Endothelial cell of umbilical vein (primary cell): ENCODE data around the gene LGR6. TPM values are rescaled to one million over a fixed set of nuclear protein-coding genes. Genes with fewer than 3 reads are reported as not detected.

Source experiments
- BruUV-seq: library from RNA; stranded (reverse); fragments of 400-500 nt; replicated peaks from 2 replicates; lab custom pipeline; 2021; lab: Mats Ljungman, UMichigan
- CTCF ChIA-PET: fragments of 300-600, 350-600 bp; sonication (Branson Sonifier 250); formaldehyde crosslinking; loops from one replicate; lab custom pipeline; 2021; ENCODE audit warnings: antibody characterized with exemption, inconsistent platforms; lab: Charles Lee
- POLR2A ChIA-PET: fragments of 300-600, 350-600 bp; sonication (Branson Sonifier 250); formaldehyde crosslinking; loops from one replicate; lab custom pipeline; 2021; ENCODE audit warnings: antibody characterized with exemption, inconsistent platforms; lab: Charles Lee
- DNase-seq: peaks from one replicate; pipeline ENCODE4 v3.0.0-alpha.2; 2011; ENCODE audit warnings: low read depth, low spot score
- FAIRE-seq: peaks from 2 replicates; lab custom pipeline; 2011; peaks lifted over from hg19 to GRCh38; lab: Jason Lieb, UNC
- H2AFZ ChIP-seq: 2 replicates; pipeline ENCODE4 v1.6.0; 2012; ENCODE audit warnings: low read depth, low read length, control low read depth, inconsistent platforms
- H3K27ac ChIP-seq: 2 replicates; pipeline ENCODE4 v1.5.1; 2011; ENCODE audit warnings: low read depth, mild to moderate bottlenecking, control low read depth, low read length, moderate library complexity; ENCODE audit not compliant: insufficient read depth
- H3K27me3 ChIP-seq, 2 experiments: 2 replicates each; pipeline versions ENCODE4 v1.6.0 to v1.6.1; 2011; ENCODE audit warnings: low read length in 2 of 2, mixed read lengths in 1 of 2; ENCODE audit not compliant: control insufficient read depth in 2 of 2, insufficient read depth in 2 of 2
- H3K36me3 ChIP-seq, 2 experiments: 2 replicates in 1 of 2; 3 replicates in 1 of 2; pipeline ENCODE4 v1.5.1; 2011; ENCODE audit warnings: low read length in 2 of 2, mild to moderate bottlenecking in 1 of 2, moderate library complexity in 1 of 2; ENCODE audit not compliant: control insufficient read depth in 2 of 2, insufficient read depth in 2 of 2; ENCODE audit errors: extremely low read depth in 1 of 2
- H3K4me1 ChIP-seq: 3 replicates; pipeline ENCODE4 v1.5.1; 2011; ENCODE audit warnings: mild to moderate bottlenecking, low read length; ENCODE audit not compliant: control insufficient read depth, insufficient read depth; ENCODE audit errors: extremely low read depth
- H3K4me2 ChIP-seq: 2 replicates; pipeline ENCODE4 v1.6.1; 2011; ENCODE audit warnings: low read length, control low read depth, mixed read lengths; ENCODE audit not compliant: insufficient read depth
- H3K4me3 ChIP-seq, 3 experiments: fragments of 200-600 bp in 1 of 3; sonication (generic), shearing (Covaris generic) in 1 of 3; replicated peaks in 1 of 3; 2 replicates each; pipeline ENCODE4 v1.5.1; 2011 to 2016; ENCODE audit warnings: control low read depth in 3 of 3, low read length in 3 of 3, mild to moderate bottlenecking in 2 of 3, inconsistent platforms in 1 of 3, low read depth in 1 of 3, moderate library complexity in 1 of 3; ENCODE audit not compliant: insufficient read depth in 1 of 3
- H3K79me2 ChIP-seq: 2 replicates; pipeline ENCODE4 v1.6.0; 2012; ENCODE audit warnings: low read length, inconsistent platforms; ENCODE audit not compliant: control insufficient read depth, insufficient read depth
- H3K9ac ChIP-seq: replicated peaks from 2 replicates; pipeline ENCODE3; 2011; ENCODE audit warnings: low read length, control low read depth; ENCODE audit not compliant: insufficient read depth; ENCODE audit errors: extremely low read depth
- H3K9me1 ChIP-seq: replicated peaks from 3 replicates; pipeline ENCODE4 v1.6.0; 2011; ENCODE audit warnings: mild to moderate bottlenecking, low read length; ENCODE audit not compliant: control insufficient read depth, insufficient read depth; ENCODE audit errors: extremely low read depth
- H3K9me3 ChIP-seq: replicated peaks from 2 replicates; pipeline ENCODE4 v1.5.1; 2012; ENCODE audit warnings: low read length, inconsistent platforms; ENCODE audit not compliant: control insufficient read depth, insufficient read depth
- H4K20me1 ChIP-seq: replicated peaks from 2 replicates; pipeline ENCODE3; 2011; ENCODE audit warnings: mild to moderate bottlenecking, low read length; ENCODE audit not compliant: control insufficient read depth, insufficient read depth; ENCODE audit errors: extremely low read depth
- CTCF ChIP-seq, 2 donors: IDR thresholded peaks; 1 replicate in 1 of 2; 2 replicates in 1 of 2; pipeline ENCODE4 v1.5.1; 2011; ENCODE audit warnings: low read length in 2 of 2, mild to moderate bottlenecking in 2 of 2, moderate library complexity in 2 of 2, control low read depth in 1 of 2, inconsistent platforms in 1 of 2, low read depth in 1 of 2; ENCODE audit not compliant: insufficient read depth in 1 of 2; ENCODE audit errors: extremely low read depth in 1 of 2
- EZH2 ChIP-seq: IDR thresholded peaks from 2 replicates; pipeline ENCODE4 v1.6.1; 2012; ENCODE audit warnings: borderline replicate concordance, low read depth, mild to moderate bottlenecking, moderate library complexity, low read length, inconsistent platforms; ENCODE audit not compliant: severe bottlenecking
- FOS ChIP-seq: IDR thresholded peaks from 2 replicates; pipeline ENCODE4 v1.6.1; 2011; ENCODE audit warnings: mild to moderate bottlenecking, low read length, moderate library complexity, borderline replicate concordance; ENCODE audit not compliant: insufficient read depth
- GATA2 ChIP-seq: IDR thresholded peaks from 2 replicates; pipeline ENCODE4 v1.7.0; 2011; ENCODE audit warnings: low read depth, mild to moderate bottlenecking, moderate library complexity, mixed read lengths, low read length; ENCODE audit not compliant: insufficient read length, insufficient read depth
- JUN ChIP-seq: IDR thresholded peaks from 2 replicates; pipeline ENCODE4 v1.6.1; 2011; ENCODE audit warnings: borderline replicate concordance, low read depth; ENCODE audit not compliant: insufficient read length, insufficient read depth
- MYC ChIP-seq: IDR thresholded peaks from one replicate; pipeline ENCODE4 v1.6.1; 2011; ENCODE audit warnings: mild to moderate bottlenecking, low read depth, low read length
- POLR2A ChIP-seq: IDR thresholded peaks from 2 replicates; pipeline ENCODE4 v1.6.1; 2012; ENCODE audit warnings: low read depth, mild to moderate bottlenecking, control low read depth, low read length
- POLR2AphosphoS5 ChIP-seq: IDR thresholded peaks from 2 replicates; pipeline ENCODE4 v1.6.1; 2012; ENCODE audit warnings: low read depth, mild to moderate bottlenecking, control low read depth, low read length, moderate library complexity; ENCODE audit not compliant: insufficient read depth
- dilution Hi-C: fragments of 300-500 bp; cut with MboI; formaldehyde crosslinking; loops from one replicate; pipeline ENCODE4 v1.15.0; 2019; ENCODE audit warnings: low sequenced_read_pairs; ENCODE audit not compliant: extremely low pct_ligation_motif_present
- intact Hi-C: fragments of 100-400 bp; cut with micrococcal nuclease; formaldehyde crosslinking; loops from one replicate; pipeline ENCODE4 v1.10.0; 2022
- polyA plus RNA-seq, 4 experiments: library from polyadenylated mRNA; depleted of rRNA in 3 of 4; stranded (reverse) in 3 of 4; unstranded in 1 of 4; fragments of >200 nt; gene quantifications; 2 replicates each; pipeline versions ENCODE4 v1.2.1 to v1.2.3, GENCODE V29; 2011 to 2012; ENCODE audit warnings: missing spikeins in 1 of 4
- total RNA-seq: library from RNA; stranded (reverse); gene quantifications from 2 replicates; pipeline ENCODE4 v1.2.3, GENCODE V29; 2021
- TF ChIP-seq, protein P1 (sequence below): IDR thresholded peaks from 2 replicates; pipeline ENCODE4 v1.6.1; 2011; ENCODE audit not compliant: insufficient read depth, insufficient read length

Gene LGR6
- total and polyA plus RNA-seq, 2 donors (not counting 3 experiments of a cell fraction or from before 2014, with no cell fraction given), result not detected

- H3K27ac ChIP-seq, result no peak overlapping the region
- CTCF ChIA-PET, result no interaction called here
- TF ChIP-seq CTCF (IDR thresholded peaks at IDR 0.05; ENCODE audit: extremely low read depth in 1 of 2, insufficient read depth in 1 of 2, low read depth in 1 of 2, low read length in 2 of 2) (no peak), POLR2AphosphoS5 (no peak), MYC (no peak), EZH2 (no peak), POLR2A (no peak), FOS (no peak), JUN (no peak), GATA2 (no peak)
- TF ChIP-seq, protein P1, sequence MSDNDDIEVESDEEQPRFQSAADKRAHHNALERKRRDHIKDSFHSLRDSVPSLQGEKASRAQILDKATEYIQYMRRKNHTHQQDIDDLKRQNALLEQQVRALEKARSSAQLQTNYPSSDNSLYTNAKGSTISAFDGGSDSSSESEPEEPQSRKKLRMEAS, result no peak
- no peak overlapping the region for H3K4me2 ChIP-seq
- no peaks in the 10 kb centered on the region for H3K9me3 ChIP-seq
- no peaks in the 10 kb centered on the region for H4K20me1 ChIP-seq
- H3K4me1 ChIP-seq, result no peaks in the 10 kb centered on the region
- H3K9ac ChIP-seq, result no peak overlapping the region
- POLR2A ChIA-PET, result no interaction called here
- DNase-seq (no peak), FAIRE-seq (no peak)
- intact Hi-C loops, result no loop called here
- no TSS peak for BruUV-seq
- peaks cover 40 to 49% of the 10 kb centered on the region in 2 experiments for H3K27me3 ChIP-seq
- H3K79me2 ChIP-seq, result no peaks in the 10 kb centered on the region
- no peak overlapping the region for H3K4me3 ChIP-seq
- no peaks in the 10 kb centered on the region for H3K9me1 ChIP-seq
- dilution Hi-C loops, result no loop called here
- H2AFZ ChIP-seq, result no peak overlapping the region
- no peaks in the 10 kb centered on the region for H3K36me3 ChIP-seq
Observed at GRCh38 chr1:202197653-202198365, 4.2 kb downstream of the LGR6 start.
